Keratinocyte (primary cell): ENCODE measurements around the gene BNC2. TPM values are rescaled to one million over a fixed set of nuclear protein-coding genes. Genes with fewer than 3 reads are reported as not detected.

Experiments used
- DNase-seq: peaks from one replicate; pipeline ENCODE4 v3.0.0-alpha.2; 2011; ENCODE audit warnings: low read depth, missing footprints, low spot score
- FAIRE-seq: peaks from 2 replicates; lab custom pipeline; 2011; peaks lifted over from hg19 to GRCh38; lab: Jason Lieb, UNC
- H2AFZ ChIP-seq: 2 replicates; pipeline ENCODE4 v1.6.0; 2012; ENCODE audit warnings: low read length, control low read depth, inconsistent platforms; ENCODE audit not compliant: control insufficient read depth
- H3K27ac ChIP-seq: 2 replicates; pipeline ENCODE4 v1.5.1; 2011; ENCODE audit warnings: low read length; ENCODE audit not compliant: control insufficient read depth, insufficient read depth
- H3K27me3 ChIP-seq: 3 replicates; pipeline ENCODE4 v1.6.0; 2011; ENCODE audit warnings: low read length; ENCODE audit not compliant: control insufficient read depth, insufficient read depth; ENCODE audit errors: extremely low read depth
- H3K36me3 ChIP-seq, 2 experiments: 2 replicates in 1 of 2; 3 replicates in 1 of 2; pipeline ENCODE4 v1.5.1; 2011; ENCODE audit warnings: low read length in 2 of 2, mild to moderate bottlenecking in 1 of 2; ENCODE audit not compliant: control insufficient read depth in 2 of 2, insufficient read depth in 2 of 2; ENCODE audit errors: extremely low read depth in 1 of 2
- H3K4me1 ChIP-seq: 3 replicates; pipeline ENCODE4 v1.5.1; 2011; ENCODE audit warnings: low read length; ENCODE audit not compliant: control insufficient read depth, insufficient read depth; ENCODE audit errors: extremely low read depth
- H3K4me2 ChIP-seq: 3 replicates; pipeline ENCODE4 v1.6.0; 2011; ENCODE audit warnings: low read depth, low read length; ENCODE audit not compliant: control insufficient read depth, insufficient read depth; ENCODE audit errors: extremely low read depth
- H3K4me3 ChIP-seq, 3 experiments: fragments of 200-600 bp in 1 of 3; sonication (generic) in 1 of 3; 2 replicates in 2 of 3; 3 replicates in 1 of 3; pipeline ENCODE4 v1.5.1; 2011 to 2016; ENCODE audit warnings: low read length in 3 of 3, mild to moderate bottlenecking in 3 of 3, control low read depth in 2 of 3, inconsistent platforms in 1 of 3, low read depth in 1 of 3, mixed read lengths in 1 of 3, mixed run types in 1 of 3, moderate library complexity in 1 of 3; ENCODE audit not compliant: control insufficient read depth in 2 of 3, insufficient read depth in 2 of 3; ENCODE audit errors: extremely low read depth in 1 of 3
- H3K79me2 ChIP-seq: 2 replicates; pipeline ENCODE4 v1.6.0; 2012; ENCODE audit warnings: low read length; ENCODE audit not compliant: control insufficient read depth, insufficient read depth
- H3K9ac ChIP-seq: 3 replicates; pipeline ENCODE4 v1.6.0; 2011; ENCODE audit warnings: low read length; ENCODE audit not compliant: control insufficient read depth, insufficient read depth; ENCODE audit errors: extremely low read depth
- H3K9me1 ChIP-seq: 3 replicates; pipeline ENCODE4 v1.6.0; 2011; ENCODE audit warnings: low read length; ENCODE audit not compliant: control insufficient read depth, insufficient read depth; ENCODE audit errors: extremely low read depth
- H3K9me3 ChIP-seq: 2 replicates; pipeline ENCODE4 v1.5.1; 2012; ENCODE audit warnings: low read depth, low read length; ENCODE audit not compliant: control insufficient read depth
- H4K20me1 ChIP-seq: 3 replicates; pipeline ENCODE4 v1.6.0; 2011; ENCODE audit warnings: low read length; ENCODE audit not compliant: control insufficient read depth, insufficient read depth; ENCODE audit errors: extremely low read depth
- CTCF ChIP-seq, 3 experiments: IDR thresholded peaks in 1 of 3; conservative IDR thresholded peaks in 1 of 3; optimal IDR thresholded peaks in 1 of 3; 2 replicates in 2 of 3; 3 replicates in 1 of 3; pipeline versions ENCODE3 to v1.5.1; 2011; ENCODE audit warnings: low read length in 3 of 3, mild to moderate bottlenecking in 3 of 3, moderate library complexity in 2 of 3, control low read depth in 1 of 3, inconsistent platforms in 1 of 3; ENCODE audit not compliant: insufficient read depth in 2 of 3; ENCODE audit errors: extremely low read depth in 1 of 3
- EZH2 ChIP-seq: IDR thresholded peaks from one replicate; pipeline ENCODE4 v1.6.1; 2012; ENCODE audit warnings: inconsistent platforms, mild to moderate bottlenecking, low read length, moderate library complexity
- dilution Hi-C: fragments of 300-500 bp; cut with MboI; formaldehyde crosslinking; loops from one replicate; pipeline ENCODE4 v1.7.0; 2020; ENCODE audit warnings: low sequenced_read_pairs; ENCODE audit not compliant: extremely low pct_ligation_motif_present
- polyA minus RNA-seq, 3 experiments: library from RNA; depleted of rRNA, polyadenylated mRNA; stranded (reverse); fragments of >200 nt; gene quantifications; 1 replicate in 1 of 3; 2 replicates in 1 of 3; 3 replicates in 1 of 3; pipeline ENCODE4 v1.2.3, GENCODE V29; 2011
- polyA plus RNA-seq, 5 experiments: library from polyadenylated mRNA; depleted of rRNA in 3 of 5; stranded (reverse) in 3 of 5; stranded (forward) in 1 of 5; unstranded in 1 of 5; fragments of >200 nt; gene quantifications; 1 replicate in 1 of 5; 2 replicates in 3 of 5; 3 replicates in 1 of 5; pipeline versions ENCODE4 v1.2.1 to v1.2.3, GENCODE V29; 2011 to 2012; ENCODE audit warnings: missing spikeins in 2 of 5, low read depth in 1 of 5, low replicate concordance in 1 of 5

BNC2 gene
- 1.1 to 2.2 TPM (median 1.1 TPM) in 3 replicates for polyA plus RNA-seq
- 1.4 TPM for polyA plus RNA-seq (2011; ENCODE audit: low read depth)
- polyA plus RNA-seq (2011; cell fraction: cytosol; rRNA removed) = 0.44 and 0.68 TPM in 2 replicates
- polyA plus RNA-seq (2011; cell fraction: nucleus; rRNA removed) = 1.3 and 1.9 TPM in 2 replicates
- 0.21 and 0.88 TPM in 2 replicates for polyA plus RNA-seq (2012; ENCODE audit: low replicate concordance)
- 3.0 to 6.3 TPM (median 4.7 TPM) in 3 replicates for polyA minus RNA-seq
- polyA minus RNA-seq (2011; cell fraction: cytosol; rRNA and poly(A)+ RNA removed) = 0.96 TPM
- 1.6 and 5.6 TPM in 2 replicates for polyA minus RNA-seq (2011; cell fraction: nucleus; rRNA and poly(A)+ RNA removed)

DNA sequence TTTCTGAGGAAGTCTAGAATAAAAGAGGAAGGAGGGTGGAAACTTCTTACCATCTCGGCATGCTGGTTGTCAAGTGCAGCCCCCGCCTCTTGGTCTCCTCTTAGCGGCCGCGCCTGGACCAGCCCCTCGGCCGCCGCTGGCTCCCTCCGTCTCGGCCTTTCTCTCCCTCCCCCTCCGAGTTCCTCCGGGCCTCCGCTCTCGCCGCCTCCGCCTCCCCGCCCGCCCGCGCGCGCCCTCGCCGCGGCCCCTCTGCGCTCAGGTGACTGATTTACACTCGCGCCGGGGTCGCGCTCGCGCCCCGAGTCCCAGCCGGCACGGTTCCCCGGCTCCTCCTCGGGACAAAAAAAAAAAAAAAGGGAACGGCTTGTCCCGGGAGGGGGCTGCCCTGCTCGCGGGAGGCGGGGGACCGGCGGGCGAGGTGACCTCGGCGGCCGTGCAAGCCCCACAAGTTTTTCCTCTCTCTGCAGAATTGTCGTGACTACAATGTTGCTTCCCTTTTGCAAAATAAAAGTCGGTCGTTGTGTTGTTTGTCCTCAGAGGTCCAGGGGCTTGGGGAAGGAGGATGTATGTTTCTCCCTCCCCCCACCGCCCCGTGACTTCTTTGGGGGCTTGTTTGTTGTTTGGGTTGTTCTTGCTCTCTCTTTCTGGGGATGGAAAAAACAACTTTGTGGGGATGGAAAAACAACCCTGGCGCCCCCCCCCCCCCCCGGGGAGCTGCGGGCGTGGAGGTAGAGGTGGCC, at the start of gene BNC2:
Gene BNC2, minus strand, starts transcription at position 75 of the 740 bp plus-strand sequence. Its CDS starts 22 bp downstream, at position 53.
- H3K4me2 ChIP-seq = peak within 1 kb of the TSS; percentile 87
- H3K4me1 ChIP-seq = peaks cover 18% of the 10 kb centered on the region
- H3K27ac ChIP-seq = no peak within 1 kb of the TSS
- no peaks in the 10 kb centered on the region for H3K9me3 ChIP-seq
- H4K20me1 ChIP-seq = no peaks in the 10 kb centered on the region
- no peaks in the 10 kb centered on the region for H3K27me3 ChIP-seq
- dilution Hi-C loops = no loop called here
- H3K9ac ChIP-seq = peak within 1 kb of the TSS; percentile 62
- H3K9me1 ChIP-seq = no peaks in the 10 kb centered on the region
- no peaks in the 10 kb centered on the region for H3K79me2 ChIP-seq
- no peak for TF ChIP-seq EZH2
- TF ChIP-seq CTCF (optimal IDR thresholded peaks at IDR 0.05 in 1 of 3, IDR thresholded peaks at IDR 0.05 in 1 of 3, conservative IDR thresholded peaks at IDR 0.05 in 1 of 3; ENCODE audit: extremely low read depth in 1 of 3, insufficient read depth in 2 of 3, low read length in 3 of 3) = no peak
- H2AFZ ChIP-seq = peak within 1 kb of the TSS; percentile 94
- no peak for DNase-seq
- peak within 1 kb of the TSS; percentile 44 to 70 (median 55) for H3K4me3 ChIP-seq
- FAIRE-seq = no peak
- H3K36me3 ChIP-seq = no peaks in the 10 kb centered on the region

DNA sequence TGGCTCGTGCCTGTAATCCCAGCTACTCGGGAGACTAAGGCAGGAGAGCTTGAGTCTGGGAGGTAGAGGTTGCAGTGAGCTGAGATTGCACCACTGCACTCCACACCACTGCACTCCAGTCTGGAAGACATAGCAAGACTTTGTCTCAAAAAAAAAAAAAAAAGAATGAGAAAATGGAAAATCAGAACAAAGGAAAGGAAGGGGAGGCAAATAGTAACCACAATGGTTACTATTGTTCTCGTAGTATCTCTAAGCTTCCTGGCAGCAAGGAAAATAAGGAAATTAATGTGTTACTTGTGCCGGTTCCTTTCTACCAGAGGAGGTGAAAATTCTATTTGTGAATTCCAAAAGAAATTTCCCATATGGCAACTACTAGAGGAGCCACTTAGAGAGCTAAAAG, 48.5 kb upstream of the BNC2 start:
- no peak overlapping the region for H3K27ac ChIP-seq
- H3K9ac ChIP-seq = no peak overlapping the region
- DNase-seq = no peak
- H2AFZ ChIP-seq = no peak overlapping the region
- no peaks in the 10 kb centered on the region for H3K9me1 ChIP-seq
- H4K20me1 ChIP-seq = no peaks in the 10 kb centered on the region
- H3K4me3 ChIP-seq = no peak overlapping the region
- peaks cover 3% of the 10 kb centered on the region for H3K4me1 ChIP-seq
- no peaks in the 10 kb centered on the region for H3K27me3 ChIP-seq
- no peaks in the 10 kb centered on the region for H3K79me2 ChIP-seq
- FAIRE-seq = no peak
- H3K9me3 ChIP-seq = no peaks in the 10 kb centered on the region
- no peak overlapping the region for H3K4me2 ChIP-seq
- TF ChIP-seq EZH2 = no peak
- no peak for TF ChIP-seq CTCF (optimal IDR thresholded peaks at IDR 0.05 in 1 of 3, IDR thresholded peaks at IDR 0.05 in 1 of 3, conservative IDR thresholded peaks at IDR 0.05 in 1 of 3; ENCODE audit: extremely low read depth in 1 of 3, insufficient read depth in 2 of 3, low read length in 3 of 3)
- dilution Hi-C loops = no loop called here
- H3K36me3 ChIP-seq = no peaks in the 10 kb centered on the region
